ENCODE measurements around the gene CCDC85C.

Gene CCDC85C

GRCh38 chr14:99507860-99508640 is 96.0 kb downstream of the CCDC85C start:
- TF ChIP-seq CTCF (IDR thresholded peaks at IDR 0.05; ENCODE audit: low read depth, low read length), result no peak

DNA sequence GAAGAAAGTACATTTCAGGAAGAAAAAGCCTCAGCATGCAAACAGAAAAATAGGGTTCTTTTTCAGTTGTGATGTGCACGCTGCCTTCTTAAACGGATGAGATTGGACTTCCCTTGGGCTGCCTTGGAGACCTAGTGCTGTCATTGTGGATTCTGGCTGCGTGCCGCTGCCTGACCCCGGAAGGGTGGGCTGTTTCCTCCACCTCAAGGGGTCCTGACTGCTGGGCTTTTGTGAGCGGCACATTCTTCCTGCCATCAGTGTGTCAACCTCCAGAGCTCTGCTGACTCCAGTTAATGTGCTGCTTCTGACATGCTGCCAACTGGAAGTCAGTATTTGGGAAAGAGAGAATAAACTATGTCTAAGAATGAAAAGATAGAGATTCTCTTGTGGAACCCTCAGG is 97.7 kb downstream of the CCDC85C start:
- TF ChIP-seq CTCF (IDR thresholded peaks at IDR 0.05; ENCODE audit: low read depth, low read length), result no peak
- no peak for DNase-seq (ENCODE audit: extremely low read depth, low read depth)

More at GRCh38 chr14:99507860-99508640, 96.0 kb downstream of the CCDC85C start:
- no peak for DNase-seq (ENCODE audit: extremely low read depth, low read depth)

GRCh38 chr14:99505089-99505488 is 98.9 kb downstream of the CCDC85C start:
- DNase-seq (ENCODE audit: extremely low read depth, low read depth), result no peak
- no peak for TF ChIP-seq CTCF (IDR thresholded peaks at IDR 0.05; ENCODE audit: low read depth, low read length)

- no peak for DNase-seq (ENCODE audit: extremely low read depth, low read depth)
- no peak for TF ChIP-seq CTCF (IDR thresholded peaks at IDR 0.05; ENCODE audit: low read depth, low read length)
These were observed 100.1 kb downstream of the CCDC85C start for GRCh38 chr14:99503848-99504453.

DNA sequence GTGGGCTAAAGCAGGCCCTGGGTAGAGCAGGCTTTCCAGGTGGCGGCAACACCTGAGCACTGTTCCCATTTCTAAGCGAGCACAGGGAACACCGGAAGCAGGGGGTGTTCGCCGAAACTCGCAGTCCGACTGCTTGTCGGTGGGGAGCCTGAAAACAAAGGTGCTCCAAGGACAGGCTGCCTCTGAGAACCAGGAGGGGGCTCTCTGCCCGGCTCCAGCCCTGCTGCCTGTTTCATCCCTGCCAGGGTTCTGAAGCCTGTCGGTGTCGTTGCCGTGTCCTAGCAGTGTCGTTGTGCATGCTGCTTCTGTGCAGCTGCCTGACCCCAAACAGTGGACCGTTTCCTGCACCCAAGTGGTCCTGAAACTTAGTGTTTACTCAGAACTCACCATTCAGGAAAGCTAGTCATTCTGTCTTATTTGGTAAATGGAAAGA is 101.0 kb downstream of the CCDC85C start:
- no peak for TF ChIP-seq CTCF (IDR thresholded peaks at IDR 0.05; ENCODE audit: low read depth, low read length)

DNA sequence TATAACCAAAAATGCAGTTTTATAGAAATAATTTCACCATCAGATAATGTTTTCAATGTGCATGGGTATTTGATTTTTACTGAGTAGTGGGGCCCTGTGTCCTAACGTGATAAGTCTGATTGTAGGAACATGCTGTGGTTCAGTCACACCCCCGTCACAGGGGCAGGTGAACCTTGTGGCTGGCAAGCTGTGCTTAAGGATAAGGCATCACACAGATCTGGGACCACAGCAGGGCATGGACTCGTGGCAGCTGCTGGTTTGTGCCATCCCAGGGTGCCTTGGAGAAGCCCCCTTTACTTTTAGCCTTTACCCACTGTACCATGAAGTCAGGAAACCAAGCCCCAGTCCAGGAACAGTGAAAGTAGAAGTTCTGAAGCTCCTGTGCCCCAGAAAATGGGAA is 106.1 kb downstream of the CCDC85C start:
- DNase-seq (ENCODE audit: extremely low read depth, low read depth), result no peak
- TF ChIP-seq CTCF (IDR thresholded peaks at IDR 0.05; ENCODE audit: low read depth, low read length), result no peak

More for the DNA sequence above, 101.0 kb downstream of the CCDC85C start:
- no peak for DNase-seq (ENCODE audit: extremely low read depth, low read depth)

GRCh38 chr14:99497341-99497740 is 106.7 kb downstream of the CCDC85C start:
- no peak for TF ChIP-seq CTCF (IDR thresholded peaks at IDR 0.05; ENCODE audit: low read depth, low read length)
- DNase-seq (ENCODE audit: extremely low read depth, low read depth), result no peak

Measured in AG09319 (cell line).